ENCODE data around the gene CHD1.

CHD1 gene

GRCh38 chr5:98906756-98907355 lies 22.0 kb downstream of the CHD1 start:
- H3K27ac ChIP-seq = no peak overlapping the region
- TF ChIP-seq CTCF (conservative IDR thresholded peaks at IDR 0.05) (no peak), ZFX (IDR thresholded peaks at IDR 0.05) (no peak)

GRCh38 chr5:98905857-98906688 lies 22.7 kb downstream of the CHD1 start:
- H3K27ac ChIP-seq = no peak overlapping the region
- TF ChIP-seq ZFX (IDR thresholded peaks at IDR 0.05) = no peak
- TF ChIP-seq CTCF (conservative IDR thresholded peaks at IDR 0.05) = peak; percentile 83

GRCh38 chr5:98904780-98905179 lies 24.0 kb downstream of the CHD1 start:
- no peak overlapping the region for H3K27ac ChIP-seq
- TF ChIP-seq CTCF (conservative IDR thresholded peaks at IDR 0.05) (no peak), ZFX (IDR thresholded peaks at IDR 0.05) (no peak)

- no peak for TF ChIP-seq CTCF (conservative IDR thresholded peaks at IDR 0.05)
- no peak for TF ChIP-seq ZFX (IDR thresholded peaks at IDR 0.05)
These were observed 26.1 kb downstream of the CHD1 start for GRCh38 chr5:98902733-98903132.

GRCh38 chr5:98899456-98899855 lies 29.4 kb downstream of the CHD1 start:
- TF ChIP-seq ZFX (IDR thresholded peaks at IDR 0.05) = no peak
- no peak for TF ChIP-seq CTCF (conservative IDR thresholded peaks at IDR 0.05)
- H3K27ac ChIP-seq = no peak overlapping the region

More at GRCh38 chr5:98902733-98903132, 26.1 kb downstream of the CHD1 start:
- H3K27ac ChIP-seq = no peak overlapping the region

- no peak overlapping the region for H3K27ac ChIP-seq
These were observed 30.1 kb downstream of the CHD1 start for GRCh38 chr5:98898743-98899142.

More at GRCh38 chr5:98898743-98899142, 30.1 kb downstream of the CHD1 start:
- TF ChIP-seq CTCF (conservative IDR thresholded peaks at IDR 0.05) (no peak), ZFX (IDR thresholded peaks at IDR 0.05) (no peak)

Measured in C4-2B (cell line).